Effector memory CD8-positive, alpha-beta T cell (primary cell): ENCODE data around the gene LRFN2.

Experiments used
- ATAC-seq: fragments of 150-1000 bp; cut with Tn5 transposase; replicated peaks from 2 replicates; pipeline ENCODE4 v1.10.0; 2021; ENCODE audit warnings: mild to moderate bottlenecking, moderate library complexity
- DNase-seq, 3 experiments: peaks; one replicate each; pipeline ENCODE4 v3.0.0; 2021
- H3K27ac Mint-ChIP-seq, 2 donors: one replicate each; pipeline ENCODE4 v1.8.0; 2022; ENCODE audit warnings: mild to moderate bottlenecking in 2 of 2, mixed read lengths in 2 of 2, moderate library complexity in 2 of 2
- H3K27me3 Mint-ChIP-seq, 2 donors: one replicate each; pipeline ENCODE4 v1.8.0; 2022; ENCODE audit warnings: mixed read lengths in 2 of 2
- H3K36me3 Mint-ChIP-seq: one replicate; pipeline ENCODE4 v1.8.0; 2022; ENCODE audit warnings: mild to moderate bottlenecking, moderate library complexity, mixed read lengths; ENCODE audit not compliant: insufficient read depth
- H3K4me1 Mint-ChIP-seq, 2 donors: one replicate each; pipeline ENCODE4 v1.8.0; 2022; ENCODE audit warnings: low read depth in 2 of 2, mixed read lengths in 2 of 2
- H3K4me3 Mint-ChIP-seq, 2 donors: one replicate each; pipeline ENCODE4 v1.8.0; 2022; ENCODE audit warnings: mild to moderate bottlenecking in 2 of 2, mixed read lengths in 2 of 2, moderate library complexity in 2 of 2
- H3K9me3 Mint-ChIP-seq, 2 donors: one replicate each; pipeline ENCODE4 v1.8.0; 2022; ENCODE audit warnings: mixed read lengths in 2 of 2

LRFN2 gene

GRCh38 chr6:40439026-40439800, 148.0 kb downstream of the LRFN2 start:
- no peak for DNase-seq
- Mint-ChIP-seq H3K4me3 (no peak overlapping the region), H3K27me3 (peaks cover 0 to 9% of the 10 kb centered on the region in 2 donors), H3K27ac (peak overlapping the region in 1 of 2 donors; percentile 84), H3K4me1 (peaks cover 4 to 30% of the 10 kb centered on the region in 2 donors), H3K9me3 (no peaks in the 10 kb centered on the region), H3K36me3 (no peaks in the 10 kb centered on the region)
- no peak for ATAC-seq

- H3K27ac Mint-ChIP-seq: peak overlapping the region; percentile 53 to 84
- DNase-seq: no peak
- H3K4me1 Mint-ChIP-seq: peaks cover 4 to 30% of the 10 kb centered on the region in 2 donors
- no peaks in the 10 kb centered on the region for H3K9me3 Mint-ChIP-seq
- H3K4me3 Mint-ChIP-seq: no peak overlapping the region
- H3K27me3 Mint-ChIP-seq: peaks cover 0 to 3% of the 10 kb centered on the region in 2 donors
- no peak for ATAC-seq
- H3K36me3 Mint-ChIP-seq: no peaks in the 10 kb centered on the region
Measured at GRCh38 chr6:40438246-40438887, 148.8 kb downstream of the LRFN2 start.

GRCh38 chr6:40437631-40438030, 149.5 kb downstream of the LRFN2 start:
- ATAC-seq: no peak
- Mint-ChIP-seq H3K4me1 (peaks cover 4 to 30% of the 10 kb centered on the region in 2 donors), H3K27me3 (no peaks in the 10 kb centered on the region), H3K9me3 (no peaks in the 10 kb centered on the region), H3K4me3 (no peak overlapping the region), H3K27ac (peak overlapping the region; percentile 53 to 79), H3K36me3 (no peaks in the 10 kb centered on the region)
- DNase-seq: no peak

GRCh38 chr6:40436685-40437604, 150.2 kb downstream of the LRFN2 start:
- no peaks in the 10 kb centered on the region for H3K27me3 Mint-ChIP-seq
- no peaks in the 10 kb centered on the region for H3K36me3 Mint-ChIP-seq
- ATAC-seq (peak; percentile 95), DNase-seq (peak; percentile 13 to 26 (median 26))
- no peaks in the 10 kb centered on the region for H3K9me3 Mint-ChIP-seq
- H3K27ac Mint-ChIP-seq: peak overlapping the region; percentile 67 to 79
- peak overlapping the region in 1 of 2 donors; percentile 42 for H3K4me3 Mint-ChIP-seq
- peaks cover 4 to 30% of the 10 kb centered on the region in 2 donors for H3K4me1 Mint-ChIP-seq

- peaks cover 4 to 12% of the 10 kb centered on the region in 2 donors for H3K4me1 Mint-ChIP-seq
- H3K4me3 Mint-ChIP-seq: no peak overlapping the region
- no peaks in the 10 kb centered on the region for H3K9me3 Mint-ChIP-seq
- no peak overlapping the region for H3K27ac Mint-ChIP-seq
- no peaks in the 10 kb centered on the region for H3K27me3 Mint-ChIP-seq
- peaks cover 1% of the 10 kb centered on the region for H3K36me3 Mint-ChIP-seq
- ATAC-seq (no peak), DNase-seq (no peak)
Measured at GRCh38 chr6:40432982-40433381, 154.2 kb downstream of the LRFN2 start.

- ATAC-seq (no peak), DNase-seq (no peak)
- H3K27me3 Mint-ChIP-seq: no peaks in the 10 kb centered on the region
- H3K9me3 Mint-ChIP-seq: no peaks in the 10 kb centered on the region
- H3K36me3 Mint-ChIP-seq: peaks cover 5% of the 10 kb centered on the region
- H3K4me1 Mint-ChIP-seq: peaks cover 4 to 6% of the 10 kb centered on the region in 2 donors
- H3K27ac Mint-ChIP-seq: no peak overlapping the region
- H3K4me3 Mint-ChIP-seq: no peak overlapping the region
Measured at GRCh38 chr6:40431706-40432105, 155.5 kb downstream of the LRFN2 start.

GRCh38 chr6:40427196-40427595, 160.0 kb downstream of the LRFN2 start:
- Mint-ChIP-seq H3K9me3 (no peaks in the 10 kb centered on the region), H3K36me3 (peaks cover 5% of the 10 kb centered on the region), H3K27me3 (no peaks in the 10 kb centered on the region), H3K27ac (no peak overlapping the region), H3K4me3 (no peak overlapping the region), H3K4me1 (no peaks in the 10 kb centered on the region)
- DNase-seq (no peak), ATAC-seq (no peak)

GRCh38 chr6:40426346-40427066, 160.7 kb downstream of the LRFN2 start:
- no peaks in the 10 kb centered on the region for H3K9me3 Mint-ChIP-seq
- H3K4me3 Mint-ChIP-seq: no peak overlapping the region
- H3K36me3 Mint-ChIP-seq: peaks cover 5% of the 10 kb centered on the region
- H3K27ac Mint-ChIP-seq: no peak overlapping the region
- DNase-seq: no peak
- no peaks in the 10 kb centered on the region for H3K4me1 Mint-ChIP-seq
- H3K27me3 Mint-ChIP-seq: no peaks in the 10 kb centered on the region
- ATAC-seq: no peak

- ATAC-seq: no peak
Measured at GRCh38 chr6:40425192-40425919, 161.8 kb downstream of the LRFN2 start.

GRCh38 chr6:40422046-40422445, 165.1 kb downstream of the LRFN2 start:
- DNase-seq (no peak), ATAC-seq (no peak)
- Mint-ChIP-seq H3K27ac (no peak overlapping the region), H3K27me3 (peaks cover 0 to 11% of the 10 kb centered on the region in 2 donors), H3K36me3 (no peaks in the 10 kb centered on the region), H3K4me1 (peaks cover 0 to 4% of the 10 kb centered on the region in 2 donors), H3K9me3 (no peaks in the 10 kb centered on the region), H3K4me3 (no peak overlapping the region)

More at GRCh38 chr6:40425192-40425919, 161.8 kb downstream of the LRFN2 start:
- no peak overlapping the region for H3K27ac Mint-ChIP-seq
- no peaks in the 10 kb centered on the region for H3K4me1 Mint-ChIP-seq
- no peak for DNase-seq
- H3K36me3 Mint-ChIP-seq: peaks cover 5% of the 10 kb centered on the region
- H3K4me3 Mint-ChIP-seq: no peak overlapping the region
- H3K9me3 Mint-ChIP-seq: no peaks in the 10 kb centered on the region
- H3K27me3 Mint-ChIP-seq: no peaks in the 10 kb centered on the region

- DNase-seq (no peak), ATAC-seq (no peak)
- Mint-ChIP-seq H3K9me3 (no peaks in the 10 kb centered on the region), H3K36me3 (no peaks in the 10 kb centered on the region), H3K4me1 (peaks cover 0 to 4% of the 10 kb centered on the region in 2 donors), H3K27ac (peak overlapping the region in 1 of 2 donors; percentile 41), H3K4me3 (no peak overlapping the region), H3K27me3 (peaks cover 5 to 11% of the 10 kb centered on the region in 2 donors)
Measured at GRCh38 chr6:40419946-40420728, 167.0 kb downstream of the LRFN2 start.

GRCh38 chr6:40419377-40419776, 167.8 kb downstream of the LRFN2 start:
- H3K36me3 Mint-ChIP-seq: no peaks in the 10 kb centered on the region
- H3K27ac Mint-ChIP-seq: no peak overlapping the region
- no peaks in the 10 kb centered on the region for H3K9me3 Mint-ChIP-seq
- H3K4me1 Mint-ChIP-seq: peaks cover 0 to 4% of the 10 kb centered on the region in 2 donors
- H3K27me3 Mint-ChIP-seq: peaks cover 7 to 11% of the 10 kb centered on the region in 2 donors
- no peak overlapping the region for H3K4me3 Mint-ChIP-seq
- ATAC-seq: no peak
- DNase-seq: no peak
